HL-60/S4 (cell line): ENCODE measurements around the gene ATP6V0E2.

Experiments used
- in situ Hi-C: fragments of 300-500 bp; cut with MboI; formaldehyde crosslinking; loops from 2 replicates; pipeline ENCODE4 v1.14.3; 2022; ENCODE audit warnings: low sequenced_read_pairs

The ATP6V0E2 gene

DNA sequence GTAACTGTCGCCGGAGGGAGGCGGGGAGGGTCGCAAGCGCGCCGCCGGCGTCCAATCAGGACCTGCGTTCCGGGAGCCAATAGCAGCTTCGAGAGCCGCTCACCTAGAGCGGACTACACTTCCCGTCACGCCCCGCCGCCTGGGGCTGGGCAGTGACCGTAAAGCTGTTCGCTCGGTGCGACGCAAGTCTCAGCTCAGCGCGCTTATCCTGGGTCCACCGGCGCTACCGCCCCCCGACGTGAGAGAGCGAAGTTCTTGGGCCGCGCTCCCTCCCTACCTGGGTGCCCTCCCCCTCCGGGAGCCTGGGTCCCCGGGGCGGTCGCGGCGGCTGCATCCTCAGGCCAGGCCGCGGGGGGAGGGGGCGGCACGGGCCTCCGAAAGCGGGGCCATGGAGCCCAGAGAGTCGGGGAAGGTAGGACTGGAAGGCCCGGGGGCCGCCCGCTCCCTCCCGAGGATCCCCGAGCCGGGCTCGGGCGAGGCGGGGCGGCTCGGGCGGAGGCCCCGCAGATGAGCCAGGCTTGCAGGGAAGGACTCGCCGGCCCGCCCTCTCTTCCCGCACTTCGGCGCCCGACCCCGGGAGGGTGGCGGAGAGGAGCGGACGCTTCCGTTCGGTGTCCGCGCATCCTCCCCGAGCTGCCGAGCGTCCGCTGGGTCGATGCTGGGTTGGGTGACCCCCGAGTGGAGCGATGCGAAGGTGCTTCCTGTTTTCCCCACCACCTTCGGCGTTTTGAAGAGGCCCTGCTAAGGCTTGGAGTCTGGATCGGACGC lies 35.4 kb upstream of the ATP6V0E2 start, which contains the start of gene ZNF862:
Gene ZNF862 (plus strand): TSS at position 152 of the 768 bp plus-strand sequence. CDS start 237 bp downstream, at position 389.
- in situ Hi-C loops = no loop called here

DNA sequence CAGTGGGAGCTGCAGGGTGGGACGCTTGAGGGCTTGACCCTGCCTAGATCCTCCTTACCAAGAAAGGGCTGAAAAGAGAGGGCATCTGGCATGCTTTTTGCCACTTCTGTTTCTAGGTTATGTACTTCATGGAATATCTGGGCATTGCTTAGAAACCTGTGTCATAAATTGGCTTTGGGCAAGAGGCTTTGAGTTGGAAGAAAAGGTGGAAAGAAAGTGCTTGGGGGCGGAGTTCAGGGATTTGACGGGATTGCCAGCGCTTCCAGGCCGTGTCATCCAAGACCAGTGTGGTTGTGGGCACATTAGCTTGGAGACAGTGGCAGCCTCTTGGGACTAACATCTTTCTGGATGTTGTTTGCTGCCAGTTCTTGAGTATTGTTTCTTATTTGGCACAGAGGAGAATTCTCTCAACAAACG lies 34.8 kb upstream of the ATP6V0E2 start:
- in situ Hi-C loops = no loop called here

DNA sequence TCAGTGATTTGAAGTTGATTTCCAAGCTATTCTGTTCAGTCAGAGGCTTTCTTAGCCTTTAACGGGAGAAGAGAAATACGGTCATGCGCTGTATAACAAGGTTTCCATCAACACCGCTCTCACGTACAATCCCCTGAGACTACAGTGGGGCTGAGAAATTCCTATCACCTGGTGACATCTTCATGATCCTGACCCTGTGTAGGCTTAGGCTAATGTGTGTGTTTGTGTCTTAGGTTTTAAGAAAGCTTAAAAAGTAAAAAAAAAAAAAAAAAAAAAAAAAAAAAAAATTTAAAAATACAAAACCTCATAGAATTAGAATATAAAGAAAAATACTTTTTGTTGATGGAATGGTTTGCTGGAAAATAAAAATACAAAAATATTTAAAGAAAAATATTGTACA lies 33.8 kb upstream of the ATP6V0E2 start:
- in situ Hi-C loops = no loop called here

DNA sequence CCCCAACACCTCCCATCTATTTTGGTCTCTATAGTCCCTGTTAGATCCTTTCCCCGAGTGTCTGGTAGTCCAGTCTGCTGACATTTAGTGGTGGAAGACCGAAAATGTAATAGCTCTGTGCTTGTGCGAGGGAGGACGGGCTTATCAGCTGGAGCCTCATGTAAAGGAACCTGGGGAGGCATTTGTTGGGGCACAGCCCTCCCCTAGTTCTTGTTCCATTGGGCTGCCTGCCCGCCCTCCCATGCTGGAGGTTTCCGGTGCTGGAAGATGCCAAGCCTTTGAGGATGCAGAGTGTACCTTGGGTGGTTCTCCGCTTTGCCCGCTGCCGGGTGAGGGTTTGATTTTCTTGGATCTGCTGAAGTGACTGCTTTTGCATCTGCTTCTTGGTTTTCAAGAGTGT lies 30.2 kb upstream of the ATP6V0E2 start:
- in situ Hi-C loops = no loop called here

DNA sequence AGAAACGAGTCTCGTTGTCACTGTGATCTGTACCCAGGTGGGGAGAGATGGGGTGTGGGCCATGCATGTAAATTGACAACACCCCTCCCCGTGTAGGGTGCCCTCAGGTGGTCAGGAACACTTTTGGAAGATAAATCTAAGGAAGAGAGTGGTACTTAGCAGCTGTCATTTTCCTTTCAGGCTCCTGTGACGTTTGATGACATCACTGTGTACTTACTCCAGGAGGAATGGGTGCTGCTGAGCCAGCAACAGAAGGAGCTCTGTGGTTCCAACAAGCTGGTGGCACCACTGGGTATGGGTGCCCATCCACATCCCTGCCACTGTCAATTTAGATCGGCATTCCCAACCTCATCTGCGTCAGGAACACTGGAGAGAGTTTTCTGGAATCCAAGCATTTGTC lies 29.3 kb upstream of the ATP6V0E2 start:
- in situ Hi-C loops = no loop called here

DNA sequence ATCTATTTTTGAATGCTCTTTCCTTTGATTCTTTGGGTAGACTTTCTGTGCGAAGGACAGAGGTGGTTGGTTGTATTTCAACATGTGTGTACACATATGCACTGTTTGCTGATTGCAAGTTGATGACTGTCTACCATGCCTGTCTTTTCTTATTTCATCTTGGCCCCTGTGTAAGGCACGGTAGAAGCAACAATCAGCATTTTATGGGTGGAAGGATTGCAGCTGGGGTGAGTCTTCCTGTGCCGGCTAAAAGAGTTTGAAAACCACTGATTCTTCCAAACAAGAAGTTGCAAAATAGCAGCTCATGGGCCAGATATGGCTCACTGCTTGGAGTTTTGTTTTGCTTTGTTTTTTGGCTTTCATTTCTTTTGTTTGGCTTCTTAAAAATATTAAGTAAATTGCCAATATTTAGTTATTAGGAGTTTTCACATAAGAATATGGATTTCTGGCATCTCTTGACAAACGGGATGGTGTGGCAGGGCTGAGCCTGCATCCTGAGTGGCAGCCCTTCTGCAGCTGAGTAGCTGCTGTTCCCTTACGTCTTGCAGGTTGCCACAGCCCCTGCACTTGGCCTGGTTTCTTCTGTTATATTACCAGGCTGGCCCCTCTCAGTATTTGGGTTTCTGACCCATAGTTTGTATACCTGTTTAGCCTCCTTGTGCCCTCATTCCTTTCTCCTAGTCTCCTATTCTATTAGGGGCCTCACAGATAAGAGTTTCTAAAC lies 28.4 kb upstream of the ATP6V0E2 start:
- in situ Hi-C loops = no loop called here

DNA sequence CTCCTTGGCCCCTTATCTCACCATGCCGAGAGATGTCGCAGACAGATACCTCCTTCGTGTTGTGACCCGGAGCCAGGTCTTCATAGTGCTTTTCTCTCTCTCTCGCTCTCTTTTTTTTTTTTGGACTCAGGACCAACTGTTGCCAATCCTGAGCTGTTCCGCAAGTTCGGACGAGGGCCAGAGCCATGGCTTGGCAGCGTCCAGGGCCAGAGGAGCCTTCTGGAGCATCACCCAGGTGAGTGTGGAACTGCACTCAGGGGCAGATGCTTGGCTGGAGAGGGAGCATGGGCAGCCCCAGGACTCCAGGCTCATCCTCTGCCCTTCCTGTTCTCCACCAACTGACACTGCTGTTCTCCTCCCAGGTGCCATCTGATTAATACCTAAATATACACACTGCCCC lies 27.7 kb upstream of the ATP6V0E2 start:
- in situ Hi-C loops = no loop called here

DNA sequence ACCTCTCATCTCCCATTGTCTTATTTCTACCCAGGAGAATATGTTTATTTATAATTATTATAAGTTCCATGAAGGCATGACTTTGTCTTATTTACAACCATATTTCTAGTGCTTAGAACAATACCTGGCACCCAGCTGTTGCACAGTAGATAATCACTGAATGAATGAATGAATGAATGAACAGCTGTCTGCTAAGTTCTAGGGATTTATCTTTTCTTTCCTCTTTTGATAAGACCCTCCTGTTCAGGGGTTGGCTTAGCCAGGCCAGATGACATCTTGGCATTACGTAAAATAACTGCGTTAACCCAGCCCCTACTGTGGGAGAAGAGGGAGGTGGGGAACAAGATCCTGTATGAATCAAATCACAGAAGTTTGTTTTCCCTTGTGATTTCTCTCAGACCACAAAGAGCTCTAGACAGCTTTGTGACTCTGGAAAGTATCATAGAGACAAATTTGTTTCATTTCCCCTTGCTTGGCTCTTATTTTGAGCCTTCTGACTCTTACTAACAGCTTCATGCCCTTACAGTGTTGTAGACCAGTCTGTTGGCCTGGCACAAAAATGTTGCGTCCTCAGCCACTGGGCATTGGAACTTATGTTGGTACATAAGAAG lies 27.2 kb upstream of the ATP6V0E2 start:
- in situ Hi-C loops = no loop called here

DNA sequence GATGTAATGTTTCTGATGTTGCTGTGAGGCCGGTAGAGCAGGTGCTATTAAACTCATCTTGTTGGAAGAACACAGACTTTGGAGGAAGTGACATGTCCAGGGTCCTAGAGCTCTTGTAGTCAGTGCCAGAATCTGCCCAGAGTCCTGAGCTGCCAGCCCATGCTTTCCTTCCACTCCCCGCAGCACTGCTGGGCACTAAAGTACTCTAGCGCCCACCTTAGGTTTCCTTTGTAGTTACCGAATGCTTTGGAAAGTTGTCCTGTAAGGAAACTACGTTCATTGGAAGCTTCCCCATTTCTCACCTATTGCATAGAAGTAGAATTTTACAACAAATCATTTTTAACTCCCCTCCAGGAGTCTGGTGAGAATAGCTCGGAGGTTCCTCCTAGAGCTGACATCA lies 24.6 kb upstream of the ATP6V0E2 start:
- in situ Hi-C loops = no loop called here

DNA sequence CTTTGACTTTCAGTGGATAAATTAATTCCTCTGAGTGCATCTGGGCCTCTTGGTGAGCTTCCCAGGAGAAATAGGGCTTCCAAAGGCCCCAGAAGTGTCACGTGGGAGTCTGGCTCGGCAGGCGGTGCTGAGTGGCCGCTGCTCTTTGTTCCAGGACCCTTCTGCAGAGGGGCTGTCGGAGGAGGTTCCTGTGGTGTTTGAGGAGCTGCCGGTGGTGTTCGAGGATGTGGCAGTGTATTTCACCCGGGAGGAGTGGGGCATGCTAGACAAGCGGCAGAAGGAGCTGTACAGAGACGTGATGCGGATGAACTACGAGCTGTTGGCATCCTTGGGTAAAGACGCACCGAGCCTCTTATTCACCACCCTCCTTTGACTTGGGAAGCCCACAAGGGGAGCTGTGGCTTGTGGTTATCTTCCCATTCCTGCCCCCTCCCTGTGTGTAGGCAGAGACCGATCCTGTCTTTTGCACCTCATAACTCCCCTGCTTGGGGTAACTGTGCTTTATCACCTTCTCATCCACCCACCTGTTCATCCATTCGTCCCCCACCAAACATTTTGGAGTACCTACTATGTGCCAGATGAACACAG lies 23.7 kb upstream of the ATP6V0E2 start:
- in situ Hi-C loops = no loop called here

DNA sequence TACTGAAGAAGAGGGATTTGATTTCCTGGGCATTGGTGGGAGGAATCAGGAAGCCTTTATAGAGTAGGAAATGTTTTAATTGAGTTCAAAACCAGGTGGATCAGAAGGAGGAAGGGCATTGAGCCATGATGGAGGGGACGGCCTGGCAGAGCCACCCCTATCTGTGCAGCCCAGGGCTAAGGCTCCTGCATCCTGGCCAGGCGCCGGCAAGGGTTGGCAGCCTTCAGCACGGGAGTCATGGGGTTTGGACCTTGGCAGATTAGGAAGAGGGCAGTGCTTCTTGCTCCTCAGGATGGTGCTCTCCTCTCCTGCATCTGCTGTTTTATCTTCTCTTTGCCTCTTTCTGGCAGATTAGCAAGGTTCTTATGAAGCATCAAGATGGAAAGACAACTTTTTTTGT lies 23.1 kb upstream of the ATP6V0E2 start:
- in situ Hi-C loops = no loop called here

DNA sequence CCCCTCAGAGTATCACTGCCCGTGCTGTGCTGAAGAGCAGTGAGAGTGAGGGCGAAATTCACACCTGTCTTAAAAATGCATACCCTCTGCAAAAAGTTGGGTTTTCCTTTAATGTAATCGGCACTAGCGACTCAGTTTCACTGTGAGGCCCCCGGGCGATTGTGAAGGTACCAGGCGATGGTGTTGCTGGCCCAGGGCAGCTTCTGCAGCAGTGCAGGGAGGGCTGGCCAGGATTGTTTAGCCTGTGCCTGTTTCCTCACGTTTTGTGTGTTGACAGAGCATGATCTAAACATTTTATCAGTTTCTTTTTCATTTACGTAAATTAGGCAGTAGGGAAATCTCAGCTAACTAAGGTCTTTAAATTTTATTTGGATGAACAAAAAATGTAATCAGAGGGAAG lies 22.3 kb upstream of the ATP6V0E2 start:
- in situ Hi-C loops = no loop called here

DNA sequence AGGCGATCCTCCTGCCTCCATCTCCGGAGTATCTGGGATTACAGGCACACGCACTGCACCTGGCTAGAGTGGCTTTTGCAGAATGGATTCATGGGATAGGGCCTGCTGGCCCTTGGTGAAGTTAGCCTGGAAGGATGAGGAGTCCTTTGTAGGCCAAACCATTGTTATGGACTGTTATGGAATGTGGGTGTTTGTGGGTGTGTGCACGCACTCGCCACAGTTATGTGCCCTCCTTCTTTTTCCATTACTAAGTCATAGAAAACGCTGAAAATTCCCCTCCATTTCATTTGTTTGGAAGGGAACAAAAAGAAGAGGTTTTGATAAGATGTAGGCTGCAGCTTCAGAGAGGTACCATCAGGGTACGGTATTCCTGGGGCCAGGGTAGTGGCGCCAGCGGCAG lies 20.6 kb upstream of the ATP6V0E2 start:
- in situ Hi-C loops = no loop called here

DNA sequence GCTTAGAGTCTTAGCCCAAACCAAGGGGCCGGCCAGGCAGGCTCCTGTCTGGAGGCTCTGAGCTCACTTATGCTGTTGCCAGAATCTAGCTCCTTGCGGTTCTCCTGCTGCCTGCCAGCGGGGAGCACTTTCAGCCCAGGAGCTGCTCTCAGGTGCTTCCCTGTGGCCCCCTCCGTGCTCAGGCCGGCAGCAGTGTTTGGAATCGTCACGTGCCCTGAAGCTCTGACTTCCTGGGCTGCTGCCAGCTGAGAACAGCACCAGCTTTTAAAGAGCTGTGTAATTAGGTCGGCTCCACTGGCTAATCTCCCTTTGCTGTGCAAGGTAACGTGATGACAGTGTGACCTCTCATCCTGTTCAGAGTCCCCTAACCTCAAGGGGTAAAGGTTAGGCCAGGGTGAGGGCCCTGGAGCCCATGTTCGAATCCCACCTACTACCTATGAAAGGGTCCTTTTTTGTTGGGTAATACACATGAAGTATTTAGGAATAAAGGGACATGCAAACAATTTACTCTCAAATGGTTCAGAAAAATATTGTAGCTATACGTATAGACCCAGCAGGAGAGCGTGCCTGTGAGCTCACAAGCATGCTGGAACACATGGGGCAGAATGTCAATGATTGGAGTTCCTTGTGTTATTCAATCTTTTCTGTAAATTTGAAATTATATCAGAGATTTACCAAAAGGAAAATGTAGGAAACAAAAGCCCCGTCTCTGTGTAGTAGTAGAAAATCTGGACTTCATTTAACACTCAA lies 19.0 kb upstream of the ATP6V0E2 start:
- in situ Hi-C loops = no loop called here

DNA sequence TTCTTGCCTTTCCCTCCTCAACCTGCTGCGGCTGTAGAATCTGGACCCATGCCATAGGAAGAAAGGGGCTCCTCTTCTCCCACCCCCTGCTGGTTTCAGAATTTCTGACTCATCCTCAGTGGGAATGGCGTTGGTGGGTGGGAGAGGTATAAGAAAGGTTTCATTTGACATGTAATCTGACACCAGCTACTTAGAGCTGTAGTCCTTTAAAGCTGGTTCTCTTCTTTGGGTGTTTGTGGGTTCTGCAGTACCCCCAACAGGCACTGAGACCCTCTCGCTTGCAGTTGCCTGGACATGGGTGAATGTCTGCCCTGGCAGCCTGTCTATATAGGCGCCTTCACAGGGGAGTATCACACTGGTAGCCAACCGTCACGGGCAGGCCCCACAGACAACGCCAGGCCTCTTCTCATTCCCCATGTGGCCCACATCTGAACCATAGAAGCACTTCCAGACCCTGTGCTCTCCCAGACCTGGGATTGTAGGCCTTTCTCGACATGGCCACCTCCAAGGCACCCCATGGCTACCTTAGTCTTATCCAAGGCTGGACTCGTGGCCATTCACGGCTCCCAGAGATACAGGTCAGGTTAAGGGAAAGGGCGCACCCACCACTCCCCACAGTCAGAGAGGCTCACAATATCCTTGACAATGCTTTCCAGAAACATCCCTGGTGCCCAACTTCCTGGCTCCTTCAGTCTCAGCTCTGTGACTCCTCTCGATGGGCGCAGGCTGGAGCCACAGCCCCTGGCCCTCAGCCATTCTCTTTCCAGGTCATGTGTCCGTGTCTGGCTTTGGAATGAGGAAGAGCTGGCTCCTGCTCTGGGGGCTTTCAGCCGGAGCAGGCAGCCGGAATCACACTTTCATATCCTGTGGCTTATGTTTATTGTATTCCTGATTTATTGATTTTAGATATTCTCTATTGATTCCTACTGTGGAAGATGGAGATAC lies 18.1 kb upstream of the ATP6V0E2 start:
- in situ Hi-C loops = no loop called here

DNA sequence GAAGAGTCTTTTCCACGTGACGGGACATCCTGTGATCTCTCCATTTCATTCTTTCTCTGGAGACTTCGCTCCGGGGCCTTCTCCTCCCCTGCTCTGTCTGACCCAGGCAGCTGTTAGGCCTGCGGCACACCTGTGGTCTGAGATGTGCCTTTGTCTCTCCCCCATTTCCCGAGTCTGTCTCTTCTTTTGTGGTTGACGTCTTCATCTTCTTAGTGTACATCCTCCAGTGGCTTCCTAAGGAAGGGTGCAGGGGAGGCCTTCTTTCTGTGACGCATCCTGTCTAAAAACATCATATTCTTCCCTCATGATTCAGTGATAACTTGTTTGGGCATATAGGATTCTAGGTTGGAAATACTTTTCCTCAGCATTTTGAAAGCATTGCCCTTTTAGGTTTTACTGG lies 17.2 kb upstream of the ATP6V0E2 start:
- in situ Hi-C loops = no loop called here

DNA sequence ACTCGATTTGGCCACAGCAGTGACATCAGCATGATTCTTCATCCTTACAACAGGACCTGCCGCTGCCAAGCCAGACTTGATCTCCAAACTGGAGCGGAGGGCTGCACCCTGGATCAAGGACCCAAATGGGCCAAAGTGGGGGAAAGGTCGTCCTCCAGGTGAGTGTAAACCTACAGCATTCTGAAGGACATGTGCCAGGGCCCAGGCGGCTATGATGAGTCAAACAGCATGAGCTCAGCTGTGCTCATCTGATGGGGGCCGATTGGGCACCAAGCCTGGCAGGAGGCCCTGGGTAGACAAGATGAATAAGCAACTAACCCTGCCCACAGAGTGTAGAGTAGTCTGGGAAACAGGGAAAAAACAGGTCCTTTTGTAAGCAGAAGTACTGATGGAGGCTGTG lies 14.4 kb upstream of the ATP6V0E2 start:
- in situ Hi-C loops = no loop called here

DNA sequence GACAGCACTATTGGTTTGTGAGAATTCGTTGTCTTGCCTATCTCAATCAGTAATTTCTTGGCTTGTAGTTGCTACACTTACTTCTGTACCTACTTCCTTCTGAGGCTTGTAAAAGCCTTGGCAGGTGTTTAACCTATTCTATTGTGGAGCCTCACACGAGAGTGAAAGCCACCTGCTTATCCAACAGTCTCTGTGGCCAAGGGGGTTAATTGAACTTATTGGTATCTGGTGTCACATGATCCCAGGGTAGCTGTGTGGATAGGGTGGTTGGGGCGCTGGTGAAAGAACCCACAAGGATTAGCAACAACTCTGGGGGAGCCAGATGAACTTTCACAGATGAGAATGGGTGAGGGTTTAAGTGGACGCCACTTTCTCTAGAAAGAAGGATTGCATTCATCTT lies 13.9 kb upstream of the ATP6V0E2 start:
- in situ Hi-C loops = no loop called here

DNA sequence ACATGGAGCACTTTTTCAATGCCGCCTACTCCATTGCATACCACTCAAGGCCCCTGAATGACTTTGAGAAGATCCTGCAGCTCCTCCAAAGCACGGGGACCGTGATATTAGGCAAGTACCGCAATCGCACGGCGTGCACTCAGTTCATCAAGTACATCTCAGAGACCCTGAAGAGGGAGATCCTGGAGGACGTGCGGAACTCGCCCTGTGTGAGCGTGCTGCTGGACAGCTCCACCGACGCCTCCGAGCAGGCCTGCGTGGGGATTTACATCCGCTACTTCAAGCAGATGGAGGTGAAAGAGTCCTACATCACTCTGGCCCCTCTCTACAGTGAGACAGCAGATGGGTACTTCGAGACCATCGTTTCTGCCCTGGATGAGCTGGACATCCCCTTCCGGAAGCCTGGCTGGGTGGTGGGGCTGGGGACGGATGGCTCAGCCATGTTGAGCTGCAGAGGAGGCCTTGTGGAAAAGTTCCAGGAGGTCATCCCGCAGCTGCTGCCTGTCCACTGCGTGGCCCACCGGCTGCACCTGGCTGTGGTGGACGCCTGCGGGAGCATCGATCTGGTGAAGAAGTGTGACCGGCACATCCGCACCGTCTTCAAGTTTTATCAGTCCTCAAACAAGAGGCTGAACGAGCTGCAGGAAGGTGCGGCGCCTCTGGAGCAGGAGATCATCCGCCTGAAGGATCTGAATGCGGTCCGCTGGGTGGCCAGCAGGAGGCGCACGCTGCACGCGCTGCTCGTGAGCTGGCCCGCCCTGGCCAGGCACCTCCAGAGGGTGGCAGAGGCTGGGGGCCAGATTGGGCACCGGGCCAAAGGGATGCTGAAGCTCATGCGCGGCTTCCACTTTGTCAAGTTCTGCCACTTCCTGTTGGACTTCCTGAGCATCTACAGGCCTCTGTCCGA lies 12.7 kb upstream of the ATP6V0E2 start:
- in situ Hi-C loops = no loop called here
